HL-60 (cell line): ENCODE results near the gene TESMIN.

Source experiments
- DNase-seq, 2 experiments: peaks; one replicate each; pipeline ENCODE4 v3.0.0-alpha.2; 2010 to 2020; ENCODE audit warnings: low read depth in 1 of 2, low spot score in 1 of 2
- H3K27ac ChIP-seq: fragments of 250-450 bp; sonication (Bioruptor Pico); replicated peaks from 2 replicates; pipeline ENCODE4 v1.5.1; 2020; ENCODE audit warnings: mild to moderate bottlenecking, moderate library complexity
- H3K27me3 ChIP-seq: fragments of 250-450 bp; sonication (Bioruptor Pico); 2 replicates; pipeline ENCODE4 v1.5.1; 2021; ENCODE audit warnings: mild to moderate bottlenecking, moderate library complexity; ENCODE audit not compliant: insufficient read depth, poor library complexity, severe bottlenecking
- H3K4me3 ChIP-seq: replicated peaks from 2 replicates; pipeline ENCODE4 v1.5.1; 2011; ENCODE audit warnings: mild to moderate bottlenecking, control low read depth, low read length; ENCODE audit not compliant: insufficient read depth
- CTCF ChIP-seq: IDR thresholded peaks from one replicate; pipeline ENCODE4 v1.5.1; 2011; ENCODE audit warnings: low read length, control low read depth, inconsistent platforms; ENCODE audit not compliant: insufficient read depth
- GABPA ChIP-seq: IDR thresholded peaks from 2 replicates; pipeline ENCODE4 v1.6.1; 2012; ENCODE audit warnings: low read depth
- POLR2AphosphoS5 ChIP-seq: IDR thresholded peaks from 2 replicates; pipeline ENCODE4 v1.6.1; 2012; ENCODE audit warnings: low read depth
- REST ChIP-seq: IDR thresholded peaks from 2 replicates; pipeline ENCODE4 v1.6.1; 2012; ENCODE audit warnings: low read depth; ENCODE audit not compliant: insufficient replicate concordance
- SPI1 ChIP-seq: IDR thresholded peaks from 2 replicates; pipeline ENCODE4 v1.6.1; 2012; ENCODE audit warnings: low read depth, mild to moderate bottlenecking, borderline replicate concordance

TESMIN gene

GRCh38 chr11:68661014-68661413 lies 90.3 kb downstream of the TESMIN start:
- H3K27me3 ChIP-seq: no peaks in the 10 kb centered on the region
- no peak for TF ChIP-seq CTCF
- TF ChIP-seq POLR2AphosphoS5: no peak
- no peak for TF ChIP-seq REST
- TF ChIP-seq GABPA: no peak
- TF ChIP-seq SPI1: no peak
- no peak overlapping the region for H3K27ac ChIP-seq

GRCh38 chr11:68660066-68660810 lies 91.1 kb downstream of the TESMIN start:
- Histone ChIP-seq H3K27ac (no peak overlapping the region), H3K4me3 (no peak overlapping the region), H3K27me3 (no peaks in the 10 kb centered on the region)
- TF ChIP-seq GABPA (no peak), CTCF (no peak), SPI1 (no peak), REST (no peak), POLR2AphosphoS5 (no peak)
- DNase-seq: no peak

More at GRCh38 chr11:68661014-68661413, 90.3 kb downstream of the TESMIN start:
- DNase-seq: no peak
- no peak overlapping the region for H3K4me3 ChIP-seq

- Histone ChIP-seq H3K4me3 (no peak overlapping the region), H3K27me3 (no peaks in the 10 kb centered on the region), H3K27ac (no peak overlapping the region)
- no peak for DNase-seq
- TF ChIP-seq SPI1 (no peak), CTCF (no peak), POLR2AphosphoS5 (no peak), REST (no peak), GABPA (no peak)
Measured at GRCh38 chr11:68659158-68659921, 92.0 kb downstream of the TESMIN start.
